Measurements from ENCODE around the gene MYOM1.

- TF ChIP-seq CTCF (IDR thresholded peaks at IDR 0.05) (no peak), POLR2AphosphoS5 (IDR thresholded peaks at IDR 0.05; ENCODE audit: insufficient read depth in 1 of 2, low read depth in 1 of 2) (no peak), POLR2A (IDR thresholded peaks at IDR 0.05) (no peak)
These were observed 109.6 kb downstream of the MYOM1 start for GRCh38 chr18:3110034-3110752.
